H1 (cell line): ENCODE data around the gene WFDC5. TPM values are rescaled to one million over a fixed set of nuclear protein-coding genes. Genes with fewer than 3 reads are reported as not detected.

Experiments used
- CTCF ChIA-PET: fragments of 300-600 bp; sonication (Branson Sonifier 250); formaldehyde crosslinking; loops from one replicate; lab custom pipeline; 2021; ENCODE audit not compliant: partially characterized antibody; lab: Charles Lee
- POLR2A ChIA-PET: fragments of 300-600 bp; sonication (Branson Sonifier 250); formaldehyde crosslinking; loops from one replicate; lab custom pipeline; 2021; ENCODE audit warnings: inconsistent platforms; ENCODE audit not compliant: partially characterized antibody; lab: Charles Lee
- DNase-seq, 2 experiments: peaks; one replicate each; pipeline versions ENCODE4 v3.0.0 to v3.0.0-alpha.2; 2010 to 2022; ENCODE audit warnings: low spot score in 2 of 2, low read depth in 1 of 2, mixed read lengths in 1 of 2
- FAIRE-seq: peaks from 2 replicates; lab custom pipeline; 2011; peaks lifted over from hg19 to GRCh38; lab: Jason Lieb, UNC
- H2AFZ ChIP-seq: 2 replicates; pipeline ENCODE4 v1.8.1; 2012; ENCODE audit warnings: low read length, inconsistent platforms
- H2AK5ac ChIP-seq: 2 replicates; pipeline ENCODE4 v1.6.1; 2013; ENCODE audit warnings: low read depth, low read length
- H2BK120ac ChIP-seq: replicated peaks from 2 replicates; pipeline ENCODE3; 2013; ENCODE audit warnings: low read depth, low read length, inconsistent platforms
- H2BK12ac ChIP-seq: 2 replicates; pipeline ENCODE4 v1.6.1; 2013; ENCODE audit warnings: low read depth, low read length
- H2BK15ac ChIP-seq: 2 replicates; pipeline ENCODE4 v1.6.1; 2013; ENCODE audit warnings: low read length
- H2BK20ac ChIP-seq: 2 replicates; pipeline ENCODE4 v1.6.1; 2013; ENCODE audit warnings: low read length
- H2BK5ac ChIP-seq: 2 replicates; pipeline ENCODE4 v1.6.1; 2013; ENCODE audit warnings: low read depth, low read length
- H3K14ac ChIP-seq: 2 replicates; pipeline ENCODE4 v1.6.1; 2013; ENCODE audit warnings: inconsistent platforms; ENCODE audit not compliant: insufficient read length
- H3K18ac ChIP-seq: 2 replicates; pipeline ENCODE4 v1.6.1; 2013; ENCODE audit warnings: low read length; ENCODE audit errors: extremely low read depth
- H3K23ac ChIP-seq: 2 replicates; pipeline ENCODE4 v1.6.1; 2013; ENCODE audit warnings: inconsistent platforms; ENCODE audit not compliant: insufficient read length
- H3K23me2 ChIP-seq: 2 replicates; pipeline ENCODE4 v1.6.1; 2013; ENCODE audit warnings: low read depth, low read length
- H3K27ac ChIP-seq: 2 replicates; pipeline ENCODE4 v1.6.1; 2011; ENCODE audit warnings: low read depth, low read length, inconsistent platforms
- H3K27me3 ChIP-seq, 4 experiments: replicated peaks in 1 of 4; 1 replicate in 1 of 4; 2 replicates in 3 of 4; pipeline versions ENCODE4 v1.6.1 to v1.8.1; 2011 to 2013; ENCODE audit warnings: low read length in 3 of 4, mild to moderate bottlenecking in 3 of 4, inconsistent platforms in 2 of 4, mixed read lengths in 2 of 4, moderate library complexity in 1 of 4; ENCODE audit not compliant: control insufficient read depth in 3 of 4, insufficient read depth in 3 of 4; ENCODE audit errors: extremely low read depth in 1 of 4
- H3K36me3 ChIP-seq, 4 experiments: 2 replicates each; pipeline versions ENCODE4 v1.6.1 to v1.8.1; 2011 to 2013; ENCODE audit warnings: mild to moderate bottlenecking in 4 of 4, low read length in 3 of 4, moderate library complexity in 2 of 4, control low read depth in 1 of 4, inconsistent platforms in 1 of 4; ENCODE audit not compliant: insufficient read depth in 4 of 4, control insufficient read depth in 2 of 4
- H3K4ac ChIP-seq: replicated peaks from 2 replicates; pipeline ENCODE3; 2013; ENCODE audit warnings: low read length, low read depth, mixed read lengths, inconsistent platforms; ENCODE audit not compliant: insufficient read length
- H3K4me1 ChIP-seq, 4 experiments: replicated peaks in 1 of 4; 1 replicate in 1 of 4; 2 replicates in 3 of 4; pipeline versions ENCODE4 v1.6.1 to v1.8.1; 2011 to 2013; ENCODE audit warnings: low read length in 3 of 4, inconsistent platforms in 2 of 4, mixed read lengths in 1 of 4; ENCODE audit not compliant: insufficient read depth in 4 of 4, control insufficient read depth in 3 of 4
- H3K4me2 ChIP-seq, 2 experiments: 2 replicates each; pipeline versions ENCODE4 v1.6.1 to v1.8.1; 2011 to 2013; ENCODE audit warnings: low read depth in 2 of 2, low read length in 2 of 2, control low read depth in 1 of 2, inconsistent platforms in 1 of 2, mild to moderate bottlenecking in 1 of 2; ENCODE audit not compliant: insufficient read depth in 1 of 2
- H3K4me3 ChIP-seq, 4 experiments: fragments of 200-600, 300-600 bp in 1 of 4; sonication (generic), shearing (Covaris generic), sonication (Bioruptor Twin) in 1 of 4; 2 replicates each; pipeline versions ENCODE4 v1.5.1 to v1.8.1; 2011 to 2016; ENCODE audit warnings: low read length in 4 of 4, low read depth in 3 of 4, control low read depth in 2 of 4, inconsistent platforms in 2 of 4, mild to moderate bottlenecking in 2 of 4, mixed read lengths in 1 of 4, moderate library complexity in 1 of 4; ENCODE audit not compliant: insufficient read depth in 2 of 4; ENCODE audit errors: extremely low read depth in 1 of 4
- H3K56ac ChIP-seq: replicated peaks from 2 replicates; pipeline ENCODE3; 2013; ENCODE audit warnings: low read depth, mild to moderate bottlenecking, mixed read lengths, low read length, inconsistent platforms; ENCODE audit not compliant: insufficient read length
- H3K79me1 ChIP-seq: 2 replicates; pipeline ENCODE4 v1.6.1; 2013; ENCODE audit warnings: low read depth, low read length, control low read depth
- H3K79me2 ChIP-seq, 2 experiments: 2 replicates each; pipeline versions ENCODE4 v1.6.1 to v1.8.1; 2012 to 2013; ENCODE audit warnings: low read length in 2 of 2, mild to moderate bottlenecking in 2 of 2, inconsistent platforms in 1 of 2; ENCODE audit not compliant: insufficient read depth in 2 of 2, control insufficient read depth in 1 of 2
- H3K9ac ChIP-seq, 4 experiments: replicated peaks in 1 of 4; 1 replicate in 1 of 4; 2 replicates in 3 of 4; pipeline versions ENCODE4 v1.6.1 to v1.8.1; 2011 to 2013; ENCODE audit warnings: low read depth in 3 of 4, low read length in 3 of 4, control low read depth in 2 of 4, mild to moderate bottlenecking in 2 of 4, moderate library complexity in 2 of 4, inconsistent platforms in 1 of 4; ENCODE audit errors: extremely low read depth in 1 of 4
- H3K9me3 ChIP-seq, 2 experiments: 2 replicates each; pipeline versions ENCODE4 v1.6.1 to v1.8.1; 2012 to 2013; ENCODE audit warnings: mild to moderate bottlenecking in 2 of 2, moderate library complexity in 2 of 2, control low read depth in 1 of 2, inconsistent platforms in 1 of 2, low read depth in 1 of 2, low read length in 1 of 2, mixed read lengths in 1 of 2; ENCODE audit not compliant: insufficient read depth in 2 of 2
- H4K20me1 ChIP-seq, 2 experiments: replicated peaks in 1 of 2; 2 replicates each; pipeline versions ENCODE3 to v1.8.1; 2011 to 2013; ENCODE audit warnings: inconsistent platforms in 2 of 2, low read length in 2 of 2, mild to moderate bottlenecking in 1 of 2; ENCODE audit not compliant: insufficient read depth in 2 of 2, control insufficient read depth in 1 of 2
- H4K5ac ChIP-seq: 2 replicates; pipeline ENCODE4 v1.6.1; 2013; ENCODE audit warnings: low read length, low read depth, mixed read lengths, inconsistent platforms; ENCODE audit not compliant: insufficient read length
- H4K8ac ChIP-seq: 2 replicates; pipeline ENCODE4 v1.8.0; 2013; ENCODE audit warnings: mild to moderate bottlenecking, moderate library complexity, low read length, inconsistent platforms; ENCODE audit not compliant: insufficient read depth; ENCODE audit errors: extremely low read depth
- H4K91ac ChIP-seq: replicated peaks from 2 replicates; pipeline ENCODE3; 2013; ENCODE audit warnings: low read length, mixed read lengths, inconsistent platforms; ENCODE audit not compliant: insufficient read length
- CBX8 ChIP-seq: fragments of 300-800, 300-1000 bp; sonication (generic); IDR thresholded peaks from 2 replicates; pipeline ENCODE4 v1.7.1; 2016; ENCODE audit warnings: low read depth, low read length, borderline replicate concordance
- CTCF ChIP-seq, 3 experiments: IDR thresholded peaks; 1 replicate in 2 of 3; 2 replicates in 1 of 3; pipeline versions ENCODE4 v1.5.1 to v1.6.1; 2011; ENCODE audit warnings: low read length in 3 of 3, mild to moderate bottlenecking in 3 of 3, inconsistent platforms in 2 of 3, low read depth in 1 of 3, moderate library complexity in 1 of 3; ENCODE audit not compliant: insufficient read depth in 1 of 3; ENCODE audit errors: control extremely low read depth in 1 of 3
- HDAC6 ChIP-seq: IDR thresholded peaks from one replicate; pipeline ENCODE4 v1.7.1; 2012; ENCODE audit warnings: low read depth, mild to moderate bottlenecking, inconsistent platforms, low read length, moderate library complexity
- RAD21 ChIP-seq, 2 experiments: IDR thresholded peaks in 1 of 2; conservative IDR thresholded peaks in 1 of 2; 2 replicates each; pipeline ENCODE4 v1.6.1; 2011; ENCODE audit warnings: low read depth in 2 of 2, low read length in 2 of 2, improper control_type of control experiment in 1 of 2, inconsistent platforms in 1 of 2, mild to moderate bottlenecking in 1 of 2, moderate library complexity in 1 of 2
- SIRT6 ChIP-seq: IDR thresholded peaks from one replicate; pipeline ENCODE4 v1.7.1; 2012; ENCODE audit warnings: low read length, inconsistent platforms
- TCF12 ChIP-seq: IDR thresholded peaks from 2 replicates; pipeline ENCODE4 v1.6.1; 2011; ENCODE audit warnings: low read depth, mild to moderate bottlenecking, low read length
- TEAD4 ChIP-seq: IDR thresholded peaks from 2 replicates; pipeline ENCODE4 v1.6.1; 2012; ENCODE audit warnings: low read depth, low read length, inconsistent platforms, mixed read lengths
- WGBS, 2 experiments: shearing (Covaris generic) in 1 of 2; methylation state at CpG; one replicate each; pipeline versions ENCODE4 v1.1.6 to v1.1.7; 2013 to 2015; ENCODE audit warnings: low lambda C conversion rate in 2 of 2, mixed read lengths in 2 of 2, inconsistent platforms in 1 of 2, low coverage in 1 of 2, missing lambda C conversion rate in 1 of 2; ENCODE audit not compliant: insufficient replicate concordance in 2 of 2, insufficient coverage in 1 of 2, insufficient read length in 1 of 2; ENCODE audit errors: extremely low coverage in 1 of 2, missing lambda C conversion rate in 1 of 2; 5-methylcytosine and 5-hydroxymethylcytosine counted together
- polyA plus RNA-seq, 7 experiments: library from polyadenylated mRNA; depleted of rRNA in 3 of 7; stranded (reverse) in 5 of 7; unstranded in 2 of 7; fragments of >200 nt in 5 of 7; fragments of 200-250 nt in 2 of 7; gene quantifications; 1 replicate in 5 of 7; 2 replicates in 1 of 7; 4 replicates in 1 of 7; pipeline versions ENCODE4 v1.2.1 to v1.2.3, GENCODE V29; 2011 to 2013; ENCODE audit warnings: missing spikeins in 2 of 7, mixed read lengths in 2 of 7
- total RNA-seq: library from RNA; stranded (reverse); fragmentation: NEBNext Ultra II Directional; extraction: Animal tissue kit (Norgen Biotek cat#: 25700); gene quantifications from 2 replicates; pipeline ENCODE4 v1.2.1, GENCODE V29; 2021

Gene WFDC5
- total and polyA plus RNA-seq, 2 of the 8 experiments (the other 6 are each of a cell fraction or from before 2014, with no cell fraction given), result not detected

- Histone ChIP-seq H3K14ac (no peak overlapping the region), H4K20me1 (no peaks in the 10 kb centered on the region), H2BK15ac (no peak overlapping the region), H3K4me2 (no peak overlapping the region), H3K56ac (no peak overlapping the region), H3K9me3 (0 out of 4 replicates have a peak, but pooled peaks cover 0 to 7% of the 10 kb centered on the region in 2 experiments), H3K79me2 (no peaks in the 10 kb centered on the region), H3K4ac (no peak overlapping the region), H2BK12ac (no peak overlapping the region), H4K91ac (no peak overlapping the region), H4K5ac (no peak overlapping the region), H2AFZ (no peak overlapping the region), H4K8ac (no peak overlapping the region), H3K4me3 (no peak overlapping the region), H3K18ac (no peak overlapping the region), H3K23me2 (no peaks in the 10 kb centered on the region), H2AK5ac (no peak overlapping the region), H3K27ac (no peak overlapping the region), H3K36me3 (no peaks in the 10 kb centered on the region), H3K79me1 (no peaks in the 10 kb centered on the region), H3K4me1 (no peaks in the 10 kb centered on the region)
- DNase-seq (no peak), FAIRE-seq (no peak)
- ChIA-PET CTCF (interaction anchor here (0.8 to 2.7 kb wide), 5 partner anchors 11 to 77 kb away, joined by 3 to 17 read pairs (median 4); no protein-coding TSS in a partner anchor), POLR2A (interaction anchor here (0.8 kb wide), 1 partner anchor 11 kb away, joined by 3 read pairs; no protein-coding TSS in a partner anchor)
- no peak for TF ChIP-seq SIRT6
- no peak for TF ChIP-seq TEAD4
- TF ChIP-seq HDAC6, result no peak
- TF ChIP-seq CTCF (IDR thresholded peaks at IDR 0.05; ENCODE audit: control extremely low read depth in 1 of 3, insufficient read depth in 1 of 3, low read depth in 1 of 3, low read length in 3 of 3), result no peak
- TF ChIP-seq CBX8, result no peak
- no peak for TF ChIP-seq TCF12
- TF ChIP-seq RAD21 (IDR thresholded peaks at IDR 0.05 in 1 of 2, conservative IDR thresholded peaks at IDR 0.05 in 1 of 2; ENCODE audit: low read depth in 2 of 2, low read length in 2 of 2), result no peak
- TF ChIP-seq, all 59 proteins: peak for 0
- Histone ChIP-seq H3K27me3 (no peaks in the 10 kb centered on the region; a peak in 1 of 7 replicates), H2BK120ac (no peak overlapping the region), H3K23ac (no peak overlapping the region), H3K9ac (no peak overlapping the region), H2BK20ac (no peak overlapping the region), H2BK5ac (no peak overlapping the region)
- WGBS, 2 experiments, result 93% methylated on average over 2 of the region's 2 CpGs; no CpG with 5 or more reads in 1 of the 2 experiments
These were observed 6.4 kb upstream of the WFDC5 start for GRCh38 chr20:45121388-45121787.
